AG10803 (cell line): ENCODE data around the gene DYNC2I2.

Source experiments
- DNase-seq: peaks from one replicate; pipeline ENCODE4 v3.0.0; 2010; ENCODE audit warnings: low read depth
- H3K4me3 ChIP-seq: 2 replicates; pipeline ENCODE4 v1.5.1; 2011; ENCODE audit warnings: mild to moderate bottlenecking, low read length, control low read depth
- CTCF ChIP-seq: conservative IDR thresholded peaks from 2 replicates; pipeline ENCODE4 v1.5.1; 2011; ENCODE audit warnings: mild to moderate bottlenecking, low read length, control low read depth, inconsistent platforms

Gene DYNC2I2

GRCh38 chr9:128624566-128624965 is 32.1 kb downstream of the DYNC2I2 start:
- TF ChIP-seq CTCF, result no peak
- no peak overlapping the region for H3K4me3 ChIP-seq
- no peak for DNase-seq

- no peak for TF ChIP-seq CTCF
- DNase-seq, result no peak
- H3K4me3 ChIP-seq, result no peak overlapping the region
Observed at GRCh38 chr9:128621730-128622455, 34.8 kb downstream of the DYNC2I2 start.

- H3K4me3 ChIP-seq, result no peak overlapping the region
- DNase-seq, result no peak
- TF ChIP-seq CTCF, result no peak
Observed at GRCh38 chr9:128619779-128620178, 36.9 kb downstream of the DYNC2I2 start.

- TF ChIP-seq CTCF, result no peak
- DNase-seq, result no peak
Observed at GRCh38 chr9:128619127-128619526, 37.5 kb downstream of the DYNC2I2 start.

GRCh38 chr9:128617943-128618342 is 38.7 kb downstream of the DYNC2I2 start:
- no peak for TF ChIP-seq CTCF
- no peak overlapping the region for H3K4me3 ChIP-seq
- no peak for DNase-seq

More at GRCh38 chr9:128619127-128619526, 37.5 kb downstream of the DYNC2I2 start:
- H3K4me3 ChIP-seq, result no peak overlapping the region

- H3K4me3 ChIP-seq, result no peak overlapping the region
- no peak for TF ChIP-seq CTCF
- no peak for DNase-seq
Observed at GRCh38 chr9:128615571-128615970, 41.1 kb downstream of the DYNC2I2 start.

GRCh38 chr9:128614728-128615127 is 41.9 kb downstream of the DYNC2I2 start:
- no peak for DNase-seq
- H3K4me3 ChIP-seq, result no peak overlapping the region
- no peak for TF ChIP-seq CTCF
